Chondrocyte (in vitro differentiated cells): ENCODE data around the gene TFEB. TPM values are rescaled to one million over a fixed set of nuclear protein-coding genes. Genes with fewer than 3 reads are reported as not detected.
A peak's percentile ranks its signal among the peaks of the same experiment; 100 is the strongest.

Experiments used
- DNase-seq: peaks from one replicate; pipeline ENCODE4 v3.0.0; 2021; ENCODE audit warnings: mixed read lengths, low spot score
- H3K27ac Mint-ChIP-seq: one replicate; pipeline ENCODE4 v1.8.0; 2021; ENCODE audit warnings: mild to moderate bottlenecking, moderate library complexity, mixed read lengths; ENCODE audit not compliant: unreplicated experiment
- H3K27me3 Mint-ChIP-seq: 2 replicates; pipeline ENCODE4 v1.8.0; 2021; ENCODE audit warnings: low read depth, mixed read lengths
- H3K36me3 Mint-ChIP-seq: 2 replicates; pipeline ENCODE4 v1.8.0; 2021; ENCODE audit warnings: low read depth, mixed read lengths
- H3K4me1 Mint-ChIP-seq: 2 replicates; pipeline ENCODE4 v1.8.0; 2021; ENCODE audit warnings: low read depth, mild to moderate bottlenecking, mixed read lengths
- H3K4me3 Mint-ChIP-seq: one replicate; pipeline ENCODE4 v1.8.0; 2021; ENCODE audit warnings: mild to moderate bottlenecking, moderate library complexity, mixed read lengths; ENCODE audit not compliant: unreplicated experiment
- H3K9me3 Mint-ChIP-seq: 2 replicates; pipeline ENCODE4 v1.8.0; 2021; ENCODE audit warnings: low read depth, mixed read lengths
- total RNA-seq: library from RNA; stranded (reverse); gene quantifications from 3 replicates; pipeline ENCODE4 v1.2.1, GENCODE V29; 2021
- TF ChIP-seq, protein P1 (sequence below): fragments of 200-600 bp; sonication (generic); IDR thresholded peaks from 2 replicates; pipeline ENCODE4 v1.5.0; 2021; ENCODE audit warnings: antibody characterized with exemption, mild to moderate bottlenecking, moderate library complexity

TFEB gene
- total RNA-seq, 1 donor from 2014 or later: 11.6 TPM

DNA sequence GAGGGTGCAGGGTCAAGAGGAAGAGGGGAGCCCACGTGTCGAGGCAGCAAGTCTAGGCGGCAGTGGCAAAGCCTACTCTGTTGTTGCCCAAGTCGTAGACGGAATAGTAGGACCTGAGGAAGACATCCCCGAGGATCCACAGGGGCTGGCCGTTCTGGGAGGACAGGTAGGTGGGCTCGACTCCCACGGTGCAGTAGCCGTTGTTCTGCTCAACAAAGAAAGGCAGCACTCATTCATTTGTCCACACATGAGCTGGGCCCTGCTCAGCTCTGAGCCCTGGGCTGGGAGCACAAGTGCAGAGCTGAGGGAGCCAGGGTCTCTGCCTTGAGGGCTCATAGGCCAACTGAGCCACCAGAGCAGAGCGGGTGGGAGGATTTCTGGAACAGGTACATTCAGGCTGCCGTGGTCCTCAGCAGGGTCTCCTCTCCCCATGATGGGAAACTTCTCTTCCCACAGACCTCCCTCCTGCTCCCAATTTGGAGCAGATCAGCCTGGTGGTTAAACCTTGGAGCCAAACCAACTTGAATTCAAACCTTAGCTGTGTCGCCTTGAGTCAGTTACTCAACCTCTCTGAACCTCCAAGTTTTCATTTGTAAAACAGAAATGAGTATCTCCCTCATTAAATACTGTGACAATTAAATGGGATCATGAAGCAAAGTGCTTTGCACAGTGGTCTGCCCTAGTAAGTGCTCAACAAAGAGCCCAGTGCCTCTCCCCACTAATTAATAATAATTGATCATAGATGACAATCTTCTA, 1.6 kb upstream of the TFEB start:
- Mint-ChIP-seq H3K4me1 (peaks cover 30% of the 10 kb centered on the region), H3K27ac (no peak overlapping the region), H3K9me3 (no peaks in the 10 kb centered on the region), H3K36me3 (no peaks in the 10 kb centered on the region), H3K4me3 (no peak overlapping the region), H3K27me3 (no peaks in the 10 kb centered on the region)
- TF ChIP-seq, protein P1, sequence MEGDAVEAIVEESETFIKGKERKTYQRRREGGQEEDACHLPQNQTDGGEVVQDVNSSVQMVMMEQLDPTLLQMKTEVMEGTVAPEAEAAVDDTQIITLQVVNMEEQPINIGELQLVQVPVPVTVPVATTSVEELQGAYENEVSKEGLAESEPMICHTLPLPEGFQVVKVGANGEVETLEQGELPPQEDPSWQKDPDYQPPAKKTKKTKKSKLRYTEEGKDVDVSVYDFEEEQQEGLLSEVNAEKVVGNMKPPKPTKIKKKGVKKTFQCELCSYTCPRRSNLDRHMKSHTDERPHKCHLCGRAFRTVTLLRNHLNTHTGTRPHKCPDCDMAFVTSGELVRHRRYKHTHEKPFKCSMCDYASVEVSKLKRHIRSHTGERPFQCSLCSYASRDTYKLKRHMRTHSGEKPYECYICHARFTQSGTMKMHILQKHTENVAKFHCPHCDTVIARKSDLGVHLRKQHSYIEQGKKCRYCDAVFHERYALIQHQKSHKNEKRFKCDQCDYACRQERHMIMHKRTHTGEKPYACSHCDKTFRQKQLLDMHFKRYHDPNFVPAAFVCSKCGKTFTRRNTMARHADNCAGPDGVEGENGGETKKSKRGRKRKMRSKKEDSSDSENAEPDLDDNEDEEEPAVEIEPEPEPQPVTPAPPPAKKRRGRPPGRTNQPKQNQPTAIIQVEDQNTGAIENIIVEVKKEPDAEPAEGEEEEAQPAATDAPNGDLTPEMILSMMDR: no peak
- DNase-seq: no peak

DNA sequence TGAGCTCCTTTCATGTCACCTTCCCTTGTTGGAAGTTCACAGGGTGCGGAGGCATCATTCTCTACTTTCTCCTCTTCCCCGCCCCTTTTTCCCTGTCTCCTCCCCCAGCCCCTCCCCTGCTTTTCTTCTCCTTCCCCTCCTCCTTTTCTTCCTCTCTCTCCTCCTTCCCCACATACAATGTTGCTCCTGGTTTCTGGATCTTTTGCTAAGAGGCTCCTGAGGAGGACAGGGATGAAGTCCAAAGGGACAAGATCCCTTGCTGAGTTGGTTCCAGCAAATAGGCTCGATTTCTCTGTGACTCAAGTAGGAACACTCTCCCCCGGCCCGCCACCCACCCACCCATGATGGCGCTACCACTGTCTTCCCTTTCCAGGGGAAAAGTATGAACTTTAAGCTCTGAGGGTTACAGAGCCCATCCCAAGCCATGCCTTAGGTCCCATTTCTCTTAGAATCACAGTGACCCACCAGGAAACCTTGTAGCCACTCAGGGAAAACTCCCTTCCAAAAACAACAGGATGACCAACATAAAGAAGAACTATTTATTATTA, 852 bp upstream of the TFEB start:
- Mint-ChIP-seq H3K4me3 (no peak overlapping the region), H3K4me1 (peaks cover 30% of the 10 kb centered on the region)

DNA sequence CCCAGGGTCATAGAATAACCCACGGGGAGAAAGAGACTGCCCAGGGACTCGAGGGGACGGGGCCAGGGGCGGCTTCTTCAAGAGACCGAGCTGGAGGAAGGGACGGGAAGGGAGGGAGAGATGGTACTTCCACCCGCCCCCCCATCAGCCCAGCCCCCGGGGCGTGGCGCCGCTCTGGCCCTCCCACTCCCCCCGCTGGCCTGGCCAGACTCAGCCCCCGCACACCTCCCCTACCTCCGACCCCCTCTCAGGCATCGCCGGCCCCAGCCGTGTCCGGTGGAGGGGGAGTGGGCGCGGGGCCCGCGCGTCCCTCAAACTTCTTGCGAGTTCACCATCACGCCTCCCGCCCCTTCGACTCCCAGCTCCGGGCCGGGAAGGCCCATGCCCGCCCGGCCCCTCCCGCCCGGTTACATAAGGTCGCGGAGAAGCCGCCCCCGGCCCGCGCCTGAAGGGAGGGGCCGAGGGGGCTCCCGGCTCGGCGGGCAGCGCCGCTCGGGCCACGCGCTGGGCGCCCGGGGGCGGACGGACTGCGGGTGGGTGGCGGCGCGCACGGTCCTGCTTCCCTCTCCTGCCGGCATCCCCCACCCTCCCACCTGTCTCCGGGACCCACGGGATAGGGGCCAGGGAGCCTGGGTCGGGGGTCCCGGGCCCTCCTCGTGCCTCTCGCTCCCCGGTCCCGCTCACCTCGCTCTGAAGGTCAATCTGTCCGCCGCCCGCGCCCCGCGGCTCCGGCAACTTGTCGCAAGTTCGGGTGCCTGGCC, 562 bp downstream of the TFEB start:
- Mint-ChIP-seq H3K4me1 (peaks cover 35% of the 10 kb centered on the region), H3K9me3 (no peaks in the 10 kb centered on the region), H3K27me3 (no peaks in the 10 kb centered on the region), H3K4me3 (peak overlapping the region; percentile 68), H3K27ac (peak overlapping the region; percentile 68), H3K36me3 (no peaks in the 10 kb centered on the region)
- TF ChIP-seq, protein P1: no peak
- no peak for DNase-seq

More for the DNA sequence above, 852 bp upstream of the TFEB start:
- Mint-ChIP-seq H3K9me3 (no peaks in the 10 kb centered on the region), H3K27me3 (no peaks in the 10 kb centered on the region), H3K27ac (no peak overlapping the region), H3K36me3 (no peaks in the 10 kb centered on the region)
- TF ChIP-seq, protein P1: no peak
- no peak for DNase-seq

DNA sequence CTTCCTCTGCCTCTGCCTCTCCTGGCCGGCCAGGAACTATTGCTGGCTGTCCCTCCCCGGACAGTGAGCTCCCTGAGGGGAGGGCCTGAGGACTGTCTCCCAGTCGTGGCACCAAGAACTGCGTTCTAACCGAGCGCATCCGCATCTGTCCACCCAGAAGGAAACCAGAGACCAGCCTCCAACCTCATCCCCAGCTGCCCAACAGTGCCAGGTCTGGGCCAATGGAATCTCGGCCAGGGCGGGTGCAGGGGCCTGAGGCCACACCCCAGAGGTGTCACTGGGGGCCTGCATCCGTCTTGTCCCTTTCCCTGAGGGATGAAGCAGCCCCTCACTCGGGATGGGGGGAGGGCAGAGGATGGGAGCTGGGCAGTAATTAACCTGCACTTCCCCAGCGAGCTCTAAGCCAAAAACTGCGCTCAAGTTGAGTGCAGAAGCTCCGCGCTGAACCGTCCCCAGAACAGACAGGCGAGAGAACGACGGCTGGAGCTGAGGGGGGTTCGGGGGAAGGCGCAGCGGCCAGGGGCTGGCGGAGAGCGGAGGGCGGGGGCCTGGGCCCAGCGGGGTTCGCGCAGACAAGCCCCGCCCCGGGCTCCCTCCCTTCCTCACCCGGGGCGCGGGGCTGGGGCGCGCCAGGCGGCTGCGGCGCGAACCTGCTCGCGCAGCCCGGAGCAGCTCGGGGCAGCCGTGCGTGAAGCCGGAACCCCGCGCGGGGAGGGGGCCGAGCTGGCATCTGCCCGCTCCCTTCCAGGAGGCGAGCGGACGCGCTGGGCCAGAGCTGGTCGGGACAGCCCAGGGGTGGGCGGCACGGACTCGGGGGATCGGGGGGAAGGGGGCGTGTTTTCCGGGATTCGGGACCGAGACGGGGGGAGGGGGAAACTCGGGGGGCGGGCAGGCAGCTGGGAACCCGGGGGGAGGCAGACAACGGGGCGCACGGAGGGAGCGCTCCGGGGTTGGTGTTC, 1.4 kb downstream of the TFEB start:
- no peaks in the 10 kb centered on the region for H3K36me3 Mint-ChIP-seq
- TF ChIP-seq, protein P1: no peak

More for the DNA sequence above, 1.4 kb downstream of the TFEB start:
- Mint-ChIP-seq H3K4me1 (peaks cover 32% of the 10 kb centered on the region), H3K9me3 (no peaks in the 10 kb centered on the region), H3K4me3 (peak overlapping the region; percentile 84), H3K27me3 (no peaks in the 10 kb centered on the region), H3K27ac (peak overlapping the region; percentile 91)
- DNase-seq: peak; percentile 86
